Measurements from ENCODE around the gene SRRM3. TPM values are rescaled to one million over a fixed set of nuclear protein-coding genes. Genes with fewer than 3 reads are reported as not detected.
"Not testable (repeated sequence)": the region's sequence is repeated elsewhere in the genome, so short reads cannot be mapped to it uniquely, and the experiment has no call there.

Gene SRRM3
- total RNA-seq, 1 donor from 2014 or later = 2.9 TPM

GRCh38 chr7:76223286-76223972 lies 21.7 kb downstream of the SRRM3 start:
- ATAC-seq = no peak
- DNase-seq (ENCODE audit: low spot score) = no peak
- intact Hi-C loops (cut with DNase I) = no loop called here

- DNase-seq (ENCODE audit: low spot score) (no peak), ATAC-seq (no peak)
- intact Hi-C loops (cut with DNase I) = no loop called here
Measured at GRCh38 chr7:76224695-76225094, 23.0 kb downstream of the SRRM3 start.

- DNase-seq (ENCODE audit: low spot score) (no peak), ATAC-seq (no peak)
- intact Hi-C loops (cut with DNase I) = no loop called here
Measured at GRCh38 chr7:76225379-76225778, 23.7 kb downstream of the SRRM3 start.

GRCh38 chr7:76225951-76226350 lies 24.3 kb downstream of the SRRM3 start:
- ATAC-seq = no peak
- intact Hi-C loops (cut with DNase I) = no loop called here

GRCh38 chr7:76226878-76227423 lies 25.3 kb downstream of the SRRM3 start:
- ATAC-seq; intact Hi-C loops (cut with DNase I): not testable (repeated sequence)

More at GRCh38 chr7:76225951-76226350, 24.3 kb downstream of the SRRM3 start:
- no peak for DNase-seq (ENCODE audit: low spot score)

GRCh38 chr7:76230214-76230613 lies 28.5 kb downstream of the SRRM3 start:
- DNase-seq (ENCODE audit: low spot score) (no peak), ATAC-seq (no peak)

More at GRCh38 chr7:76226878-76227423, 25.3 kb downstream of the SRRM3 start:
- not testable (repeated sequence) for DNase-seq (ENCODE audit: low spot score)

GRCh38 chr7:76231071-76231470 lies 29.4 kb downstream of the SRRM3 start:
- DNase-seq (ENCODE audit: low spot score) = no peak
- ATAC-seq = no peak
- intact Hi-C loops (cut with DNase I) = no loop called here

More at GRCh38 chr7:76230214-76230613, 28.5 kb downstream of the SRRM3 start:
- intact Hi-C loops (cut with DNase I) = no loop called here

- DNase-seq (ENCODE audit: low spot score) = no peak
- intact Hi-C loops (cut with DNase I) = no loop called here
- no peak for ATAC-seq
Measured at GRCh38 chr7:76231583-76231982, 29.9 kb downstream of the SRRM3 start.

GRCh38 chr7:76232698-76233097 lies 31.0 kb downstream of the SRRM3 start:
- intact Hi-C loops (cut with DNase I) = no loop called here
- DNase-seq (ENCODE audit: low spot score) (no peak), ATAC-seq (no peak)

- ATAC-seq = no peak
- intact Hi-C loops (cut with DNase I) = no loop called here
- DNase-seq (ENCODE audit: low spot score) = no peak
Measured at GRCh38 chr7:76233538-76234281, 32.0 kb downstream of the SRRM3 start.

GRCh38 chr7:76234282-76234584 lies 32.5 kb downstream of the SRRM3 start:
- DNase-seq (ENCODE audit: low spot score) = no peak
- intact Hi-C loops (cut with DNase I) = no loop called here
- ATAC-seq = no peak

- ATAC-seq (peak; percentile 88), DNase-seq (ENCODE audit: low spot score) (peak; percentile 81)
- intact Hi-C loops (cut with DNase I) = no loop called here
Measured at GRCh38 chr7:76234931-76235441, 33.3 kb downstream of the SRRM3 start.

- ATAC-seq = no peak
- intact Hi-C loops (cut with DNase I) = no loop called here
- DNase-seq (ENCODE audit: low spot score) = no peak
Measured at GRCh38 chr7:76236224-76236623, 34.5 kb downstream of the SRRM3 start.

GRCh38 chr7:76238326-76238725 lies 36.6 kb downstream of the SRRM3 start:
- intact Hi-C loops (cut with DNase I) = no loop called here
- no peak for DNase-seq (ENCODE audit: low spot score)
- no peak for ATAC-seq

- ATAC-seq = no peak
- intact Hi-C loops (cut with DNase I) = no loop called here
- DNase-seq (ENCODE audit: low spot score) = no peak
Measured at GRCh38 chr7:76241141-76241540, 39.4 kb downstream of the SRRM3 start.

GRCh38 chr7:76242517-76243063 lies 40.9 kb downstream of the SRRM3 start:
- ATAC-seq; intact Hi-C loops (cut with DNase I); DNase-seq (ENCODE audit: low spot score): not testable (repeated sequence)

- ATAC-seq (no peak), DNase-seq (ENCODE audit: low spot score) (no peak)
- intact Hi-C loops (cut with DNase I) = no loop called here
Measured at GRCh38 chr7:76244781-76245391, 43.2 kb downstream of the SRRM3 start.

- ATAC-seq = no peak
- DNase-seq (ENCODE audit: low spot score) = no peak
- intact Hi-C loops (cut with DNase I) = no loop called here
Measured at GRCh38 chr7:76246804-76247389, 45.2 kb downstream of the SRRM3 start.

- no peak for DNase-seq (ENCODE audit: low spot score)
- intact Hi-C loops (cut with DNase I) = no loop called here
- peak; percentile 26 for ATAC-seq
Measured at GRCh38 chr7:76247938-76248337, 46.2 kb downstream of the SRRM3 start.
